SK-N-SH (cell line): Measurements from ENCODE around the gene RPGRIP1L. TPM values are rescaled to one million over a fixed set of nuclear protein-coding genes. Genes with fewer than 3 reads are reported as not detected.

Source experiments
- CTCF ChIA-PET: fragments of 300-600, 350-600 bp; formaldehyde crosslinking; extraction: SDS; loops from one replicate; lab custom pipeline; 2021; lab: Yijun Ruan, JAX
- POLR2A ChIA-PET: fragments of 350-600 bp; sonication (Branson Sonifier 250); formaldehyde crosslinking; extraction: SDS; loops from one replicate; lab custom pipeline; 2020; ENCODE audit warnings: antibody characterized with exemption, inconsistent platforms; lab: Yijun Ruan, JAX
- DNase-seq: peaks from one replicate; pipeline ENCODE4 v3.0.0; 2012
- H2AFZ ChIP-seq: fragments of 200-600 bp; sonication (generic); 2 replicates; pipeline ENCODE4 v1.8.1; 2016; ENCODE audit warnings: antibody characterized with exemption, mild to moderate bottlenecking, low read depth
- H3F3A ChIP-seq: fragments of 200-600 bp; sonication (generic); replicated peaks from 2 replicates; pipeline ENCODE3; 2016; ENCODE audit warnings: antibody characterized with exemption, mild to moderate bottlenecking; ENCODE audit not compliant: insufficient read depth
- H3K27ac ChIP-seq, 2 experiments: fragments of 200-500 bp in 1 of 2; fragments of 200-600 bp in 1 of 2; sonication (Bioruptor generic) in 1 of 2; sonication (generic), shearing (Covaris generic) in 1 of 2; 2 replicates each; pipeline versions ENCODE4 v1.5.1 to v1.6.1; 2014 to 2016; ENCODE audit warnings: low read depth in 2 of 2, inconsistent platforms in 1 of 2, low read length in 1 of 2, mild to moderate bottlenecking in 1 of 2, mixed read lengths in 1 of 2
- H3K27me3 ChIP-seq: fragments of 200-600 bp; sonication (generic), shearing (Covaris generic); 2 replicates; pipeline ENCODE4 v1.6.1; 2016; ENCODE audit warnings: mixed run types; ENCODE audit not compliant: insufficient read depth
- H3K36me3 ChIP-seq, 2 experiments: fragments of 200-500 bp in 1 of 2; fragments of 200-600 bp in 1 of 2; sonication (Bioruptor generic) in 1 of 2; sonication (generic) in 1 of 2; replicated peaks in 1 of 2; 2 replicates each; pipeline versions ENCODE3 to v1.5.1; 2014 to 2016; ENCODE audit warnings: low read length in 1 of 2, mild to moderate bottlenecking in 1 of 2; ENCODE audit not compliant: insufficient read depth in 2 of 2, control insufficient read depth in 1 of 2
- H3K4me1 ChIP-seq, 2 experiments: fragments of 200-500 bp in 1 of 2; fragments of 200-600 bp in 1 of 2; sonication (Bioruptor generic) in 1 of 2; sonication (generic), shearing (Covaris generic) in 1 of 2; 2 replicates each; pipeline versions ENCODE4 v1.5.1 to v1.6.1; 2014 to 2016; ENCODE audit warnings: low read depth in 1 of 2, low read length in 1 of 2, mixed run types in 1 of 2; ENCODE audit not compliant: insufficient read depth in 2 of 2, control insufficient read depth in 1 of 2
- H3K4me2 ChIP-seq: fragments of 200-600 bp; sonication (generic), shearing (Covaris generic); 2 replicates; pipeline ENCODE4 v1.6.1; 2017; ENCODE audit warnings: mixed run types
- H3K4me3 ChIP-seq, 2 experiments: fragments of 200-500 bp in 1 of 2; fragments of 200-600 bp in 1 of 2; sonication (Bioruptor generic) in 1 of 2; sonication (generic), shearing (Covaris generic) in 1 of 2; 2 replicates each; pipeline versions ENCODE4 v1.5.1 to v1.8.1; 2014 to 2016; ENCODE audit warnings: low read depth in 2 of 2, inconsistent platforms in 1 of 2, low read length in 1 of 2, mild to moderate bottlenecking in 1 of 2, mixed read lengths in 1 of 2, moderate library complexity in 1 of 2
- H3K79me2 ChIP-seq: fragments of 200-600 bp; sonication (generic); 2 replicates; pipeline ENCODE4 v1.8.1; 2017; ENCODE audit warnings: mild to moderate bottlenecking; ENCODE audit not compliant: insufficient read depth
- H3K9ac ChIP-seq: fragments of 200-600 bp; sonication (generic); 2 replicates; pipeline ENCODE4 v1.6.1; 2017; ENCODE audit warnings: mixed run types
- H3K9me2 ChIP-seq: fragments of 200-600 bp; sonication (generic); 2 replicates; pipeline ENCODE4 v1.6.1; 2017; ENCODE audit warnings: mixed run types
- H3K9me3 ChIP-seq: fragments of 200-600 bp; sonication (generic); 2 replicates; pipeline ENCODE4 v1.6.1; 2017; ENCODE audit warnings: mixed run types, mild to moderate bottlenecking, moderate library complexity
- H4K20me1 ChIP-seq: fragments of 200-600 bp; sonication (generic); 2 replicates; pipeline ENCODE4 v1.6.1; 2017; ENCODE audit warnings: mild to moderate bottlenecking, mixed run types; ENCODE audit not compliant: insufficient read depth
- EZH2phosphoT487 ChIP-seq: fragments of 200-600 bp; sonication (generic); IDR thresholded peaks from 2 replicates; pipeline ENCODE4 v1.6.1; 2017; ENCODE audit warnings: low read depth, mixed run types, mild to moderate bottlenecking, antibody characterized with exemption, moderate library complexity, borderline replicate concordance
- FOSL2 ChIP-seq: IDR thresholded peaks from 2 replicates; pipeline ENCODE4 v1.4.0; 2012; ENCODE audit warnings: low read depth, mild to moderate bottlenecking, moderate library complexity, borderline replicate concordance
- FOXJ3 ChIP-seq: sonication (generic); formaldehyde crosslinking; IDR thresholded peaks from 2 replicates; pipeline ENCODE4 v1.5.1; 2020; ENCODE audit warnings: mild to moderate bottlenecking, missing genetic modification reagents
- GABPA ChIP-seq: IDR thresholded peaks from 2 replicates; pipeline ENCODE4 v1.4.0; 2012; ENCODE audit warnings: low read depth, mild to moderate bottlenecking
- MAX ChIP-seq: IDR thresholded peaks from 2 replicates; pipeline ENCODE4 v1.4.0; 2012; ENCODE audit warnings: low read depth
- MXI1 ChIP-seq: IDR thresholded peaks from 2 replicates; pipeline ENCODE4 v1.6.1; 2012; ENCODE audit warnings: mild to moderate bottlenecking, low read depth, low read length, improper control_type of control experiment
- NFIC ChIP-seq: IDR thresholded peaks from 2 replicates; pipeline ENCODE4 v1.4.0; 2012; ENCODE audit warnings: borderline replicate concordance
- NRF1 ChIP-seq: IDR thresholded peaks from 2 replicates; pipeline ENCODE4 v1.6.1; 2012; ENCODE audit warnings: low read depth, mild to moderate bottlenecking, low read length
- SMC3 ChIP-seq: IDR thresholded peaks from 2 replicates; pipeline ENCODE4 v1.6.1; 2012; ENCODE audit warnings: low read depth, low read length, improper control_type of control experiment
- WGBS: methylation state at CpG from one replicate; pipeline ENCODE4 v1.1.6; 2017; ENCODE audit warnings: low lambda C conversion rate; 5-methylcytosine and 5-hydroxymethylcytosine counted together
- polyA plus RNA-seq, 3 experiments: library from polyadenylated mRNA; depleted of rRNA; stranded (reverse); fragments of >200 nt; gene quantifications; 2 replicates each; pipeline ENCODE4 v1.2.3, GENCODE V29; 2012
- TF ChIP-seq, protein P1 (sequence below): fragments of 200-600 bp; sonication (generic); IDR thresholded peaks from 2 replicates; pipeline ENCODE4 v1.6.1; 2017; ENCODE audit warnings: antibody characterized with exemption, mild to moderate bottlenecking, moderate library complexity
- TF ChIP-seq, protein P2 (sequence below): IDR thresholded peaks from 2 replicates; pipeline ENCODE4 v1.6.1; 2012; ENCODE audit warnings: mild to moderate bottlenecking, low read depth, low read length, moderate library complexity

Gene RPGRIP1L
- polyA plus RNA-seq, 1 of the 3 experiments (the other 2 are of a cell fraction) = 5.7 TPM

- no peak for TF ChIP-seq GABPA
- TF ChIP-seq, all 33 proteins: peak for 0
These were observed 120.3 kb downstream of the RPGRIP1L start (continued) for GRCh38 chr16:53583401-53583800.

DNA sequence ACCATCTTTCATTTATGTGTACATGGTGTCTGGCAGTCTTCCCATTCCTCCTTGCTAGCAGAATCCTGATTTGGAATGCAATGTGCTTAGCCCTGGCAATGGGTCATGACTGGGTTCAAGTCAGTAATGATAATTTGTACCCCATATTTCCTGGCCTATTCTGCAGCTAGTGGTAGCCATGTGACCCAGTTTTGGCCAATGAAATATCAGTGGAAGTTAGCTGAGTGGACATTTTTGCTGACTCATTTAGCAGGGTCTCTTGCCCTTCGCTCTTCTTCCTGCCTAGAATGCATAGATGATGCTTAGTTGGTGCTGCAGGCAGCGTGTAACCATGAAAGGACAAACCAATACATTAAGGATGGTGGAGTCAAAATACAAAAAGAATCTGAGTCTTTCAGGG lies 121.9 kb downstream of the RPGRIP1L start:
- H3K9me2 ChIP-seq = no peaks in the 10 kb centered on the region
- no peak overlapping the region for H3K9ac ChIP-seq
- CTCF ChIA-PET = no interaction called here
- H3K27ac ChIP-seq = no peak overlapping the region
- H3K9me3 ChIP-seq = no peaks in the 10 kb centered on the region
- POLR2A ChIA-PET = no interaction called here
- H2AFZ ChIP-seq = no peak overlapping the region
- H4K20me1 ChIP-seq = no peaks in the 10 kb centered on the region
- no peaks in the 10 kb centered on the region for H3K4me1 ChIP-seq
- no peak overlapping the region for H3K4me2 ChIP-seq
- no peaks in the 10 kb centered on the region for H3F3A ChIP-seq
- no peaks in the 10 kb centered on the region for H3K36me3 ChIP-seq
- no peak for DNase-seq
- H3K79me2 ChIP-seq = no peaks in the 10 kb centered on the region
- no peaks in the 10 kb centered on the region for H3K27me3 ChIP-seq
- TF ChIP-seq, protein P1, sequence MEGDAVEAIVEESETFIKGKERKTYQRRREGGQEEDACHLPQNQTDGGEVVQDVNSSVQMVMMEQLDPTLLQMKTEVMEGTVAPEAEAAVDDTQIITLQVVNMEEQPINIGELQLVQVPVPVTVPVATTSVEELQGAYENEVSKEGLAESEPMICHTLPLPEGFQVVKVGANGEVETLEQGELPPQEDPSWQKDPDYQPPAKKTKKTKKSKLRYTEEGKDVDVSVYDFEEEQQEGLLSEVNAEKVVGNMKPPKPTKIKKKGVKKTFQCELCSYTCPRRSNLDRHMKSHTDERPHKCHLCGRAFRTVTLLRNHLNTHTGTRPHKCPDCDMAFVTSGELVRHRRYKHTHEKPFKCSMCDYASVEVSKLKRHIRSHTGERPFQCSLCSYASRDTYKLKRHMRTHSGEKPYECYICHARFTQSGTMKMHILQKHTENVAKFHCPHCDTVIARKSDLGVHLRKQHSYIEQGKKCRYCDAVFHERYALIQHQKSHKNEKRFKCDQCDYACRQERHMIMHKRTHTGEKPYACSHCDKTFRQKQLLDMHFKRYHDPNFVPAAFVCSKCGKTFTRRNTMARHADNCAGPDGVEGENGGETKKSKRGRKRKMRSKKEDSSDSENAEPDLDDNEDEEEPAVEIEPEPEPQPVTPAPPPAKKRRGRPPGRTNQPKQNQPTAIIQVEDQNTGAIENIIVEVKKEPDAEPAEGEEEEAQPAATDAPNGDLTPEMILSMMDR = no peak
- TF ChIP-seq NRF1 = no peak
- TF ChIP-seq EZH2phosphoT487 = no peak
- TF ChIP-seq FOSL2 = no peak
- no peak for TF ChIP-seq NFIC
- TF ChIP-seq MAX = no peak
- TF ChIP-seq FOXJ3 (CRISPR knock-in tag) = no peak
- TF ChIP-seq MXI1 = no peak
- TF ChIP-seq, protein P2, sequence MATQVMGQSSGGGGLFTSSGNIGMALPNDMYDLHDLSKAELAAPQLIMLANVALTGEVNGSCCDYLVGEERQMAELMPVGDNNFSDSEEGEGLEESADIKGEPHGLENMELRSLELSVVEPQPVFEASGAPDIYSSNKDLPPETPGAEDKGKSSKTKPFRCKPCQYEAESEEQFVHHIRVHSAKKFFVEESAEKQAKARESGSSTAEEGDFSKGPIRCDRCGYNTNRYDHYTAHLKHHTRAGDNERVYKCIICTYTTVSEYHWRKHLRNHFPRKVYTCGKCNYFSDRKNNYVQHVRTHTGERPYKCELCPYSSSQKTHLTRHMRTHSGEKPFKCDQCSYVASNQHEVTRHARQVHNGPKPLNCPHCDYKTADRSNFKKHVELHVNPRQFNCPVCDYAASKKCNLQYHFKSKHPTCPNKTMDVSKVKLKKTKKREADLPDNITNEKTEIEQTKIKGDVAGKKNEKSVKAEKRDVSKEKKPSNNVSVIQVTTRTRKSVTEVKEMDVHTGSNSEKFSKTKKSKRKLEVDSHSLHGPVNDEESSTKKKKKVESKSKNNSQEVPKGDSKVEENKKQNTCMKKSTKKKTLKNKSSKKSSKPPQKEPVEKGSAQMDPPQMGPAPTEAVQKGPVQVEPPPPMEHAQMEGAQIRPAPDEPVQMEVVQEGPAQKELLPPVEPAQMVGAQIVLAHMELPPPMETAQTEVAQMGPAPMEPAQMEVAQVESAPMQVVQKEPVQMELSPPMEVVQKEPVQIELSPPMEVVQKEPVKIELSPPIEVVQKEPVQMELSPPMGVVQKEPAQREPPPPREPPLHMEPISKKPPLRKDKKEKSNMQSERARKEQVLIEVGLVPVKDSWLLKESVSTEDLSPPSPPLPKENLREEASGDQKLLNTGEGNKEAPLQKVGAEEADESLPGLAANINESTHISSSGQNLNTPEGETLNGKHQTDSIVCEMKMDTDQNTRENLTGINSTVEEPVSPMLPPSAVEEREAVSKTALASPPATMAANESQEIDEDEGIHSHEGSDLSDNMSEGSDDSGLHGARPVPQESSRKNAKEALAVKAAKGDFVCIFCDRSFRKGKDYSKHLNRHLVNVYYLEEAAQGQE = no peak
- no peak for TF ChIP-seq SMC3
- TF ChIP-seq GABPA = no peak
- 53% methylated on average over 2 of the region's 2 CpGs for WGBS
- no peak overlapping the region for H3K4me3 ChIP-seq
